Gastroesophageal sphincter (tissue), 3 donors: ENCODE results near the gene PARN.

ENCODE experiments used
- POLR2A ChIP-seq, 2 donors: fragments of 450-650 bp; IDR thresholded peaks; one replicate each; pipeline ENCODE4 v1.6.1; 2017; ENCODE audit warnings: antibody characterized with exemption in 2 of 2, mild to moderate bottlenecking in 2 of 2, moderate library complexity in 1 of 2
- POLR2AphosphoS5 ChIP-seq: sonication (generic); formaldehyde crosslinking; IDR thresholded peaks from one replicate; pipeline ENCODE4 v1.6.1; 2017; ENCODE audit warnings: antibody characterized with exemption
- TF ChIP-seq, protein P1 (sequence below), 4 experiments: fragments of 200-600 bp in 2 of 4; fragments of 450-650 bp in 2 of 4; sonication (generic) in 1 of 4; IDR thresholded peaks; one replicate each; pipeline ENCODE4 v1.5.1; 2017 to 2019; ENCODE audit warnings: antibody characterized with exemption in 4 of 4, mild to moderate bottlenecking in 2 of 4, moderate library complexity in 2 of 4

DNA sequence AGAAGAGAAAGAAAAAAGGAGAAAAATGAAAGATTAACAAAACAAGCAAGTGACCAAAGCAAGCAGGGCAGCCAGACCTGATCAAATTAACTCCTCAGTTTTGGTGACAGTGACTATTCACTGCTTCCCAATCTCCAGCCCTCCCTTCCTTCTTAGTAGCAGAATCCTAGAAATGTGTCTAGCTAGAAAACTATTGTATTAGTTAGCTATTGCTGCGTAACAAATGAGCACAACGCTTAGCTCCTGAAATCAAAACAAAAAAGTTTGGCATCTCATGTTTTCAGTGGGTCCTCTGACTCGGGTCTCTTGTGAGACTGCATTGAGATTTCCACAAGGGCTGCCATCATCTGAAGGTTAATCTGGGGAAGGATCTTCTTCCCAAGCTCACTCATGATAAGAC lies 213.9 kb downstream of the PARN start:
- TF ChIP-seq, protein P1, sequence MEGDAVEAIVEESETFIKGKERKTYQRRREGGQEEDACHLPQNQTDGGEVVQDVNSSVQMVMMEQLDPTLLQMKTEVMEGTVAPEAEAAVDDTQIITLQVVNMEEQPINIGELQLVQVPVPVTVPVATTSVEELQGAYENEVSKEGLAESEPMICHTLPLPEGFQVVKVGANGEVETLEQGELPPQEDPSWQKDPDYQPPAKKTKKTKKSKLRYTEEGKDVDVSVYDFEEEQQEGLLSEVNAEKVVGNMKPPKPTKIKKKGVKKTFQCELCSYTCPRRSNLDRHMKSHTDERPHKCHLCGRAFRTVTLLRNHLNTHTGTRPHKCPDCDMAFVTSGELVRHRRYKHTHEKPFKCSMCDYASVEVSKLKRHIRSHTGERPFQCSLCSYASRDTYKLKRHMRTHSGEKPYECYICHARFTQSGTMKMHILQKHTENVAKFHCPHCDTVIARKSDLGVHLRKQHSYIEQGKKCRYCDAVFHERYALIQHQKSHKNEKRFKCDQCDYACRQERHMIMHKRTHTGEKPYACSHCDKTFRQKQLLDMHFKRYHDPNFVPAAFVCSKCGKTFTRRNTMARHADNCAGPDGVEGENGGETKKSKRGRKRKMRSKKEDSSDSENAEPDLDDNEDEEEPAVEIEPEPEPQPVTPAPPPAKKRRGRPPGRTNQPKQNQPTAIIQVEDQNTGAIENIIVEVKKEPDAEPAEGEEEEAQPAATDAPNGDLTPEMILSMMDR (IDR thresholded peaks at IDR 0.05): no peak
- TF ChIP-seq POLR2A (IDR thresholded peaks at IDR 0.05): no peak
- no peak for TF ChIP-seq POLR2AphosphoS5
